HS-27A (cell line): ENCODE measurements around the gene SLC15A2.

Source experiments
- DNase-seq: peaks from one replicate; pipeline ENCODE4 v3.0.0-alpha.2; 2012; ENCODE audit warnings: low read depth, missing footprints

The SLC15A2 gene

DNA sequence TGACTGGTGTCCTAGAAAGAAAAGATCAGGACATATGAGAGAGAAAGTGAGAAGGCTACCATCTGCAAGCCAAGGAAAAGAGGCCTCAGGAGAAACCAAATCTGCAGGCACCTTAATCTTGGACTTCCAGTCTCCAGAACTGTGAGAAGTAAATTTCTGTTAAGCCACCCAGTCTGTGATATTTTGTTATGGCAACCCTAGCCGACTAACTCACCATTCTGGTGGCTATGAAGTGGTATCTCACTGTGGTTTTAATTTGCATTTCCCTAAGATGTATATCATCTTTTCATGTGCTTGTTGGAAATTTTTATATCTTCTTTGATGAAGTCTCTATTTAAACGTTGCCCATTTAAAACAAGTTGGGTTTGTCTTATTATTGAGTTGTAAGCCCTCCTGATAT, 87.3 kb downstream of the SLC15A2 start:
- no peak for DNase-seq

DNA sequence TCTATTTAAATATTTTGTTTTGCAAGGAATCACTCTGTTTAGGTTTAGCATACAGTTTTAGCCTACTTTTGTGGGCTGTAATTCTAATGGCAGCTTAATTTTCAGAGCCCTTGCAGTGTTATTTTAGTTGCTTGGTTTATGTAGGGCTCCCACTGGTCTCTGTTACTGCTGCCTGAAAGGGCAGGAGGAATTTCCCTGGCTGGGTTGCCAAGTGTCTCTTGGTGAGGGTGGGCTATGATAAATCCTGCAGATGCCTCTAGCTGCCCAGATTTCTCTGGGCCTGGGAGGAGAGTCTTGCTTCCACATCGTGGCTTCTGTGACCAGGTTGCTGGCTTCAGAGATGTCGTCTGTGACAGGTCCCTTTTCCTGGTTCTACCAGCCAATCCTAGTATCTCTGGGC, 91.6 kb downstream of the SLC15A2 start:
- DNase-seq = no peak

DNA sequence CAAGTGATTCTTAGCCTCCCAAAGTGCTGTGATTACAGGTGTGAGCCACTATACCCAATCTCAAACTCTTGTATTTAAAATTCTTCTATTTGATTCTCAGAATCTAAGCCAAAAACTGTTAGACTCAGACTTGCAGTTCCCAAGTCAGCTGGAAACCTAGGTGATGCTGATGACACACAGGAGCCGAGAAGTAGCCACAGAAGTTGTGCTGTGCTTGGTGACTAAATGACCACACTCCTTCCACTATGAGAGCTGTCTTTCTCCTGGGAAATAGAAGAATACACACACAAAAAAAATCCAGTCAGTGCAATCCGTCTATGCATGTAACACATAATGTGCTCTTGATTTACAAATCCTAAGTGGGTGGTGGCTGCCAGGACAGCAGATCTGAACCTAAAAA, 93.9 kb downstream of the SLC15A2 start:
- no peak for DNase-seq

DNA sequence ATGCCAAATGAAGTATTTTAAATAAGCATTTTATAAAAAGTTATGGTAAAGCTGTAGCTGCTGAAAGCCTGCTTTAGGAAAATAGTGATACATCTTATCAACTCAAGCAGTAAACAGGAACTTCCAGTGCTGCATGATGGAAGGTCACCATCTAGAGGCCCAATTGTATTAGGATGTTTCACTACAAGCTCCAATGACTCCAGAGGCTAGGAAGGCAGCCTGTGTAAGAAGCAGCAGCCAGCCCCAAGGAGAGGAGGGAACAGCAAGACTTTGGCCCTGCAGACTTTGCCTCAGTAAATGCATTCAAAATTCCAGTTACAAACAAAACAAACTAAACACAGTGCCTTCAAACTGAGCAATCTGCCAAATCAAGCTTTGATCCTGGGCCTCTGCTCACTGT, 95.7 kb downstream of the SLC15A2 start:
- DNase-seq = no peak

DNA sequence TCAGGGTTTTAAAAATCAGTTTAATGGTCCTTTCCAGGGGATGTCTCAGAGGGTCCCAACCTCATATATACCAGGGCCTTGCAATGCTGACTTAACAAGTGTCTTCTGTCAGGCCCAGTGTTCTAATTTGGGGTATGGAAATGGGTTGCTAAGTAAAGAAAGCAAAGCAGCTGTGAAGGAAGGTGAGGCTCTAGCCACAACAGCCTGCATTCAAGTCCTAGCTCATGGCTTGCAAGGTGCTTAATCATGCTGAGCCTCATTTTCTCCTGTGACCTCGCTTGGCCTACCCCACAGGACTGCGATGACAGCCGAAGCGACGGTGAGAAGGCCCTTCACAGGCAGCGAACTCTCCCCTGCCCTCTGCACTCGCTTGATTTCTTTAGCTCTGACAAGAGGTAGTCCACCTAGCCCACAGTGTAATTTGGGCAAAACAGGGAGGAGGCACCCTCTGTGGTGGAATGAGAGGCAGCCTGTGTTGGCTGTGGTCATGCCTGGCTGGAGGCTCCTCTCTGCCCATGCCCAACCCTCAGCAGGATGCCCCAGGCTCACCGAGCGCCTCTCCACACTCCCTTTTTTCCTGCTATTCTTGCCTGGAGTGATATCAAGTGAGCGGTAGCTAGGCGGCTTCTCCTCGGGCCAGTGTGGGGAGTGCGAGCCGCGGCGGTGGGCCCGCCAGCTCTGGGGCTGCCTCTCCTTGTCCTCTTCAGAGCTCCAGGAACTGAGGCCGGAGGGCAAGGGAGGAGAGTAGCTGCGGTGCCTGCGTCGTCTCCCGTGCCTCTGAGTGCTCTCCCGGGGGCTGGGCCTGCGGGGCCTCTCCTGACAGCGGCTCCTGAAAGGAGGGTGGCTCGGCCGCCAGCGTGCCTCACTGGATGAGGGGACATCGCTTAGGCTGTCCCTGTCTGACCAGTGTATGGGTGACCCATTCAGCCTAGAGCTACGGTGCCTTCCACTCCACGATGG, 98.7 kb downstream of the SLC15A2 start:
- DNase-seq = no peak
